ENCODE results near the gene PNPLA7.

GRCh38 chr9:137524161-137524980 is 25.8 kb downstream of the PNPLA7 start:
- TF ChIP-seq CTCF (IDR thresholded peaks at IDR 0.05) (no peak), POLR2A (IDR thresholded peaks at IDR 0.05) (no peak)

Data from thyroid gland (tissue), 4 donors.